Ishikawa (cell line): ENCODE data around the gene ATP1A3.

ENCODE experiments used
- CEBPB ChIP-seq: IDR thresholded peaks from 2 replicates; pipeline ENCODE4 v1.6.1; 2012
- CREB1 ChIP-seq: IDR thresholded peaks from 2 replicates; pipeline ENCODE4 v1.6.1; 2012; ENCODE audit warnings: low read depth
- EGR1 ChIP-seq: IDR thresholded peaks from 2 replicates; pipeline ENCODE4 v1.6.1; 2012
- EP300 ChIP-seq: IDR thresholded peaks from 2 replicates; pipeline ENCODE4 v1.6.1; 2012; ENCODE audit warnings: borderline replicate concordance
- FOXM1 ChIP-seq: IDR thresholded peaks from 2 replicates; pipeline ENCODE4 v1.6.1; 2012; ENCODE audit warnings: low read depth, borderline replicate concordance
- MAX ChIP-seq: IDR thresholded peaks from 2 replicates; pipeline ENCODE4 v1.6.1; 2012
- NFIC ChIP-seq: IDR thresholded peaks from 2 replicates; pipeline ENCODE4 v1.6.1; 2012
- RAD21 ChIP-seq: IDR thresholded peaks from 2 replicates; pipeline ENCODE4 v1.6.1; 2012; ENCODE audit warnings: low read depth
- REST ChIP-seq: IDR thresholded peaks from 2 replicates; pipeline ENCODE4 v1.6.1; 2012; ENCODE audit warnings: low read depth, mild to moderate bottlenecking
- TAF1 ChIP-seq: IDR thresholded peaks from 2 replicates; pipeline ENCODE4 v1.6.1; 2012; ENCODE audit warnings: low read depth, mild to moderate bottlenecking
- TCF12 ChIP-seq: IDR thresholded peaks from 2 replicates; pipeline ENCODE4 v1.6.1; 2012; ENCODE audit warnings: low read depth
- TEAD4 ChIP-seq: IDR thresholded peaks from 2 replicates; pipeline ENCODE4 v1.6.1; 2012
- USF1 ChIP-seq: IDR thresholded peaks from 2 replicates; pipeline ENCODE4 v1.6.1; 2012
- YY1 ChIP-seq: IDR thresholded peaks from 2 replicates; pipeline ENCODE4 v1.6.1; 2012; ENCODE audit warnings: low read depth
- ZBTB7A ChIP-seq: IDR thresholded peaks from 2 replicates; pipeline ENCODE4 v1.6.1; 2012; ENCODE audit warnings: low read depth

The ATP1A3 gene

GRCh38 chr19:42034640-42035391 lies 40.8 kb upstream of the ATP1A3 start:
- TF ChIP-seq RAD21: peak; percentile 65
- TF ChIP-seq ZBTB7A: 0 out of 2 replicates have a peak, but pooled peaks have one; percentile 67

GRCh38 chr19:42033413-42033812 lies 39.4 kb upstream of the ATP1A3 start:
- TF ChIP-seq EP300: no peak
- no peak for TF ChIP-seq CEBPB
- no peak for TF ChIP-seq FOXM1
- TF ChIP-seq CREB1: no peak
- no peak for TF ChIP-seq MAX
- TF ChIP-seq RAD21: no peak
- no peak for TF ChIP-seq TAF1
- TF ChIP-seq NFIC: no peak
- TF ChIP-seq REST: no peak
- no peak for TF ChIP-seq YY1
- TF ChIP-seq EGR1: no peak
- TF ChIP-seq TEAD4: no peak
- TF ChIP-seq TCF12: no peak
- TF ChIP-seq USF1: no peak
- TF ChIP-seq ZBTB7A: no peak

GRCh38 chr19:42032431-42032830 lies 38.4 kb upstream of the ATP1A3 start:
- TF ChIP-seq MAX (no peak), EP300 (peak; percentile 77), TAF1 (no peak), ZBTB7A (no peak), CREB1 (no peak), CEBPB (no peak; the same call in 1 of the 2 replicates), FOXM1 (no peak), TCF12 (peak; percentile 91), RAD21 (no peak), USF1 (no peak), TEAD4 (peak; percentile 89), NFIC (peak; percentile 100), EGR1 (no peak), YY1 (no peak), REST (peak; percentile 22; the same call in 1 of the 2 replicates)

- TF ChIP-seq RAD21: no peak
- no peak for TF ChIP-seq NFIC
- no peak for TF ChIP-seq TEAD4
- no peak for TF ChIP-seq REST
- no peak for TF ChIP-seq CREB1
- no peak for TF ChIP-seq MAX
- TF ChIP-seq USF1: no peak
- no peak for TF ChIP-seq TAF1
These were observed 36.8 kb upstream of the ATP1A3 start for GRCh38 chr19:42030645-42031440.
